Measurements from ENCODE around the gene GRIK5.
A peak's percentile ranks its signal among the peaks of the same experiment; 100 is the strongest.

Gene GRIK5

DNA sequence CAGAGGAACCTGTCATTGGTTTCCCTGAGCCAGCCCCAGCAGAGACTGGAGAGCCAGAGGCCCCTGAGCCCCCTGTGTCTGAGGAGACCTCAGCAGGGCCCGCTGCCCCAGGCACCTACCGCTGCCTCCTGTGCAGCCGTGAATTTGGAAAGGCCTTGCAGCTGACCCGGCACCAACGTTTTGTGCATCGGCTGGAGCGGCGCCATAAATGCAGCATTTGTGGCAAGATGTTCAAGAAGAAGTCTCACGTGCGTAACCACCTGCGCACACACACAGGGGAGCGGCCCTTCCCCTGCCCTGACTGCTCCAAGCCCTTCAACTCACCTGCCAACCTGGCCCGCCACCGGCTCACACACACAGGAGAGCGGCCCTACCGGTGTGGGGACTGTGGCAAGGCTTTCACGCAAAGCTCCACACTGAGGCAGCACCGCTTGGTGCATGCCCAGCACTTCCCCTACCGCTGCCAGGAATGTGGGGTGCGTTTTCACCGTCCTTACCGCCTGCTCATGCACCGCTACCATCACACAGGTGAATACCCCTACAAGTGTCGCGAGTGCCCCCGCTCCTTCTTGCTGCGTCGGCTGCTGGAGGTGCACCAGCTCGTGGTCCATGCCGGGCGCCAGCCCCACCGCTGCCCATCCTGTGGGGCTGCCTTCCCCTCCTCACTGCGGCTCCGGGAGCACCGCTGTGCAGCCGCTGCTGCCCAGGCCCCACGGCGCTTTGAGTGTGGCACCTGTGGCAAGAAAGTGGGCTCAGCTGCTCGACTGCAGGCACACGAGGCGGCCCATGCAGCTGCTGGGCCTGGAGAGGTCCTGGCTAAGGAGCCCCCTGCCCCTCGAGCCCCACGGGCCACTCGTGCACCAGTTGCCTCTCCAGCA is 10.1 kb upstream of the GRIK5 start:
- Histone ChIP-seq H3K27ac (no peak overlapping the region), H3K4me3 (no peak overlapping the region)

DNA sequence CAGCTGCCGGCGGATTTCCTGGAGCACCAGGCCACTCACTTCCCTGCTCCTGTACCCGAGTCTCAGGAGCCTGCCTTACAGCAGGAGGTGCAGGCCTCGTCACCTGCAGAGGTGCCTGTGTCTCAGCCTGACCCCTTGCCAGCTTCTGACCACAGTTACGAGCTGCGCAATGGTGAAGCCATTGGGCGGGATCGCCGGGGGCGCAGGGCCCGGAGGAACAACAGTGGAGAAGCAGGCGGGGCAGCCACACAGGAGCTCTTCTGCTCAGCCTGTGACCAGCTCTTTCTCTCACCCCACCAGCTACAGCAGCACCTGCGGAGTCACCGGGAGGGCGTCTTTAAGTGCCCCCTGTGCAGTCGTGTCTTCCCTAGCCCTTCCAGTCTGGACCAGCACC is 9.3 kb upstream of the GRIK5 start:
- Histone ChIP-seq H3K27ac (no peak overlapping the region), H3K4me3 (no peak overlapping the region)

DNA sequence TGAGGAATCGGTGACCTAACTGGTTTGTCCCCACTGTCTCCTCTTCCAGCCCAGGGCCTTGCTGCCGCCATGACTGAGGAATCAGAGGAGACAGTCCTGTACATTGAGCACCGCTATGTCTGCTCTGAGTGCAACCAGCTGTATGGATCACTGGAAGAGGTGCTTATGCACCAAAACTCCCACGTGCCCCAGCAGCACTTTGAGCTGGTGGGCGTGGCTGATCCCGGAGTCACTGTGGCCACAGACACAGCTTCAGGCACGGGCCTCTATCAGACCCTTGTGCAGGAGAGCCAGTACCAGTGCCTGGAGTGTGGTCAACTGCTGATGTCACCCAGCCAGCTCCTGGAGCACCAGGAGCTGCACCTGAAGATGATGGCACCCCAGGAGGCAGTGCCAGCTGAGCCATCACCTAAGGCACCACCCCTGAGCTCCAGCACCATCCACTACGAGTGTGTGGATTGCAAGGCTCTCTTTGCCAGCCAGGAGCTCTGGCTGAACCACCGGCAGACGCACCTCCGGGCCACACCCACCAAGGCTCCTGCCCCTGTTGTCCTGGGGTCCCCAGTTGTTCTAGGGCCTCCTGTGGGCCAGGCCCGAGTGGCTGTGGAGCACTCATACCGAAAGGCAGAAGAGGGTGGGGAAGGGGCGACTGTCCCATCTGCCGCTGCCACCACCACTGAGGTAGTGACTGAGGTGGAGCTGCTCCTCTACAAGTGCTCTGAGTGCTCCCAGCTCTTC is 8.7 kb upstream of the GRIK5 start:
- no peak overlapping the region for H3K27ac ChIP-seq
- H3K4me3 ChIP-seq, result no peak overlapping the region

DNA sequence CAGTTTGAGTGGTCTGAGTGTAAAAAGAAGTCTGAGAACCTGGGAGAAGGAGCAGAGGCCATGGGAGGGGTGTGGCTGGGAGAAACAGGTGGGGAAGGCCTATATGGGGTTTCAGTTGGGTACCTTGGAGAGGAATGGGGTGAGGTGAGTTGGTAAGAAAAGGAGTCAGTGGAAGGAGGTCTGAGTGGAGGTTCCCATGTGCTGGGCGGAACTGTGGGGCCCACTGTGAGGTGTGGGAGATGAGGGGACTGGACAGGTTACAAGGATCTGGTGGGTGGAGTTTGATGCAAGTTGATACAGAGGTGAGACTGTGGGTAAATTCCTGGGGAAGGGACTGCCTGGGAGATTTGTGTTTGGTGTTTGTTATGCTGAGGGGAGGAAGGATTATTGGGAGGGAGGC is 8.1 kb upstream of the GRIK5 start:
- peak overlapping the region in 2 of 21 experiments; percentile 94 to 96 for H3K27ac ChIP-seq
- no peak overlapping the region for H3K4me3 ChIP-seq

- peak overlapping the region; percentile 52 to 99 (median 94) for H3K27ac ChIP-seq
- H3K4me3 ChIP-seq, result peak overlapping the region; percentile 73 to 96 (median 92)
These were observed 6.5 kb upstream of the GRIK5 start for GRCh38 chr19:42076380-42076944.

GRCh38 chr19:42075616-42076379 is 5.8 kb upstream of the GRIK5 start, which contains the start of gene ZNF574:
Gene ZNF574, plus strand, starts transcription at chr19:42076166. Its CDS starts 2,441 bp downstream, at chr19:42078607.
- peak within 1 kb of the TSS; percentile 88 to 99 (median 96) for H3K27ac ChIP-seq
- peak within 1 kb of the TSS; percentile 73 to 96 (median 92) for H3K4me3 ChIP-seq

GRCh38 chr19:42075364-42075615 is 5.3 kb upstream of the GRIK5 start:
- Histone ChIP-seq H3K4me3 (peak overlapping the region; percentile 45 to 96 (median 92)), H3K27ac (peak overlapping the region; percentile 87 to 99 (median 95))

GRCh38 chr19:42074513-42075363 is 4.7 kb upstream of the GRIK5 start:
- H3K27ac ChIP-seq, result peak overlapping the region; percentile 87 to 99 (median 95)
- H3K4me3 ChIP-seq, result peak overlapping the region; percentile 45 to 96 (median 92)

DNA sequence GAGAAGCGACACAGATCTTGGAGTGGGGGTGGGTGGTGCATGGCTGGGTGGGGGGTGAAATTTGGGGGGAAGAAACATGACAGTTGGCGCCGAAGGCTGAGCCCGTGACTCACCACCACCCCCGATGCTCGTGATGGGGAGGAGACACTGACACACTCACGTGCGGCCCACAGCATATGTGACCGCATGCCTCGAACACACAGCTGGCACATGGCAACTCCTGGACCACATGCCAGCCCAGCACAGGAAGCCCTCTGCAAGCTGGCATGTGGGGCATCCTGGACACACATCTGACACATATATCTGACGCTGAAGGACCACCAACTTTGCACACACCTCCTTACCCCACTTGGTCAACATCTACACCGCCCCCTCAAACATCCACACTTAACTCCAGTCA is 1.2 kb upstream of the GRIK5 start:
- no peak overlapping the region for H3K27ac ChIP-seq
- no peak overlapping the region for H3K4me3 ChIP-seq

GRCh38 chr19:42068756-42069571 is 1.0 kb downstream of the GRIK5 start:
- Histone ChIP-seq H3K27ac (no peak overlapping the region), H3K4me3 (no peak overlapping the region)

GRCh38 chr19:42068361-42068755 is 1.6 kb downstream of the GRIK5 start:
- Histone ChIP-seq H3K4me3 (no peak overlapping the region), H3K27ac (no peak overlapping the region)

GRCh38 chr19:42067315-42067888 is 2.6 kb downstream of the GRIK5 start:
- no peak overlapping the region for H3K4me3 ChIP-seq

DNA sequence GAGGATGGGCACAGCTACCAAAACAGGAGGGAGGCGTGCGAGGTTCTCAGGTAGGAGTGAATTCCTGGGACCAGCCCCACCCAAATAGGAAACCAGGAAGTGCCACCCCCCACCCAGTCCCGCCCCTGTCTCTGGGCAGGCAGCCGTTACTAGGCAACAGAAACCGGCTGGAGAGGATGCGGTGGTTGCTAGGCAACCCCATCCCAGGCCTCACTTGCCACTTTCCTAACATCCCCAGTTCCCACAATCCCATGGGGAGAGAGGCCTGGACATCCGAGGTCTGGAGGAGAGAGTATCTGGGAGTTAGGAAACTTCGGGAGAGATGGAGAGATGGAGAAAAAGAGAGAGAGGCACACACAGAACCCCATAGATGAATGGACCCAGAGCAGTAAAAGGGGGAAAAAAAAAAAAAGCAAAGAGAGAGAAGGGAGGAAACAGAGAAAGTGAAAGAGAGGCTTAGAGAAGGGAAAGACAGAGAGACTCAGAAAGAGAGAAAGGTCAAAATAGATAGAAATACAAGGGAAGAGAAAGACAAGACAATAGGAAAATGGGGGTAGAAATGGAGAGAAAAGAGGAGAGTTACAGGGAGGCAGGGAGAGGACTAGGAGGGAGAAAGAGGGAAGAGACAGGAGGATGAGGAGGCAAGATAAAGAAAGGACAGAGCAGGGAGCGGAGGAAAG is 3.8 kb downstream of the GRIK5 start:
- H3K27ac ChIP-seq, result no peak overlapping the region
- H3K4me3 ChIP-seq, result no peak overlapping the region

More at GRCh38 chr19:42067315-42067888, 2.6 kb downstream of the GRIK5 start:
- H3K27ac ChIP-seq, result no peak overlapping the region

- H3K27ac ChIP-seq, result no peak overlapping the region
- no peak overlapping the region for H3K4me3 ChIP-seq
These were observed 4.5 kb downstream of the GRIK5 start for GRCh38 chr19:42065511-42065910.

DNA sequence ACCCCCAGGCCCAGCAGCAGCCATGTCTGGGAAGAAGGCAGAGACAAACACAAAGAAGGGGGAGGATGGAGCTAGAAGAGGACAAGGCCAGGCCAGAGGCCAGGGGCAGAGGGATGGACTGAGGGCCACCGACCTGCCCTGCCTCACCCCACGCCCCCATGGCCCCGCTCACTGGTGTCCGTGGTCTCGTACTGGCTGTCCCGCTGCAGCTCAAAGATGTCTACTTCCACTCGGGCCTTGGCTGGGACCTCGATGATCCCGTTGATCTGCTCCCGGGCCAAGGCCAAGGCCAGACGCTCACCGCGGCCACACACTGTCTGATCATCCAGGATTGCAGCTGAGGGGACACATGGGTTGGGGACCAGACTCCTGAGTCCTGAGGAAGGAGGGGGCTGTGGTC is 5.0 kb downstream of the GRIK5 start:
- H3K4me3 ChIP-seq, result no peak overlapping the region
- no peak overlapping the region for H3K27ac ChIP-seq

DNA sequence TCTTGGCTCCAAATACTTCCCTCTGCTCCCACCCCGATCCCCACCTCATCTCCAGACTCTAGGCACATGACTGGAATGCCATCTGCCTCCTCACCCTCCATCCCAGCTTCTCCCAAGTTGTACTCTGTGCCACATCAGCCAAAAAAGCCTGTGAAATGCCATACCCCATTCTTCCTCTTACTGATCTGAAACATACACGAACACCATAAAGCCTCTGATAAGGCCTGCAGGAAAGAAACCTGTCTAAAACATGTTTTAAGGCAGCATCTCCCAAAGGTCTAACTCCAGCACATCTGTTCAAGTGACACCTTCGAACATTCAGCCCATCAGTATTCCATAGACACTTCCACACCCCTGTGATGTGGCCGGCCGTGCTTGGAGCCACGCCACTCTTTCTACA is 5.6 kb downstream of the GRIK5 start:
- no peak overlapping the region for H3K27ac ChIP-seq
- no peak overlapping the region for H3K4me3 ChIP-seq

DNA sequence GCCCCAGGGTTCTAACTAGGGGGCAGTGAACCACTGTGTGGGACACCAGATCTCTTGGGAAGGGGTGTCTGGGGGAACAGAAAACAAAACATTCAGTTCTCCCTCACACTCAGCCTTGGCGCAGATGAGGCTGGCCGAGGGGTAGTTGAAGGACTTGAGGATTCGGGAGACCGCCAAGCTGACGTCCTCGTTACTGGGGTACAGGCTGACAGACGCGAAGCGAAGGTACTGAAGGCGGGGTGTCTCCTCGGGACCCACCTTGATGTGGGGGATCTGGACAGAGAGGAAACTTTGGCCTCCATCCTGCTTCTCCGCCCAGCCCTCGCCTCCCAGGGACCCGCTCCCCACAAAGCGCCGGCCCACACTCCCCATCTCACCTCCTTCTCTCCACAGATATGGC is 7.6 kb downstream of the GRIK5 start:
- Histone ChIP-seq H3K4me3 (no peak overlapping the region), H3K27ac (no peak overlapping the region)
